T47D (cell line): Measurements from ENCODE around the gene ADGB.

ENCODE experiments used
- DNase-seq, 2 experiments: peaks; one replicate each; pipeline versions ENCODE4 v3.0.0 to v3.0.0-alpha.2; 2011 to 2012; ENCODE audit warnings: low read depth in 1 of 2, low spot score in 1 of 2
- JUND ChIP-seq: IDR thresholded peaks from 2 replicates; pipeline ENCODE4 v1.6.1; 2012; ENCODE audit warnings: low read depth
- in situ Hi-C: cut with HindIII; loops from 2 replicates; pipeline ENCODE4 v1.10.0; 2016; ENCODE audit warnings: low sequenced_read_pairs, low pct_unique_long_range_greater_than_20kb

Gene ADGB

GRCh38 chr6:146592451-146592850, 6.3 kb upstream of the ADGB start:
- no peak for DNase-seq
- TF ChIP-seq JUND, result no peak
- in situ Hi-C loops, result no loop called here

GRCh38 chr6:146593986-146594385, 4.8 kb upstream of the ADGB start:
- DNase-seq, result no peak
- TF ChIP-seq JUND, result no peak
- in situ Hi-C loops, result no loop called here

- DNase-seq, result no peak
- in situ Hi-C loops, result no loop called here
- TF ChIP-seq JUND, result no peak
These were observed 4.3 kb upstream of the ADGB start for GRCh38 chr6:146594495-146594894.

- in situ Hi-C loops, result no loop called here
- DNase-seq, result no peak
- TF ChIP-seq JUND, result no peak
These were observed 2.6 kb upstream of the ADGB start for GRCh38 chr6:146595972-146596731.

GRCh38 chr6:146601352-146601751, 2.6 kb downstream of the ADGB start:
- no peak for TF ChIP-seq JUND
- in situ Hi-C loops, result no loop called here

GRCh38 chr6:146602526-146602925, 3.8 kb downstream of the ADGB start:
- TF ChIP-seq JUND, result no peak
- in situ Hi-C loops, result no loop called here
- DNase-seq, result no peak

More at GRCh38 chr6:146601352-146601751, 2.6 kb downstream of the ADGB start:
- no peak for DNase-seq

GRCh38 chr6:146613947-146614346, 15.2 kb downstream of the ADGB start:
- no peak for TF ChIP-seq JUND
- no peak for DNase-seq
- in situ Hi-C loops, result no loop called here

- no peak for TF ChIP-seq JUND
- no peak for DNase-seq
- in situ Hi-C loops, result no loop called here
These were observed 21.9 kb downstream of the ADGB start for GRCh38 chr6:146620655-146621054.

- in situ Hi-C loops, result no loop called here
- no peak for DNase-seq
- no peak for TF ChIP-seq JUND
These were observed 29.6 kb downstream of the ADGB start for GRCh38 chr6:146628350-146628749.

GRCh38 chr6:146634022-146634421, 35.2 kb downstream of the ADGB start:
- in situ Hi-C loops, result no loop called here
- TF ChIP-seq JUND, result no peak
- no peak for DNase-seq

GRCh38 chr6:146635165-146635564, 36.4 kb downstream of the ADGB start:
- DNase-seq, result no peak
- in situ Hi-C loops, result no loop called here
- no peak for TF ChIP-seq JUND

- TF ChIP-seq JUND, result no peak
- no peak for DNase-seq
- in situ Hi-C loops, result no loop called here
These were observed 37.7 kb downstream of the ADGB start for GRCh38 chr6:146636481-146636880.

- no peak for TF ChIP-seq JUND
- DNase-seq, result no peak
- in situ Hi-C loops, result no loop called here
These were observed 44.1 kb downstream of the ADGB start for GRCh38 chr6:146642921-146643320.
